Measurements from ENCODE around the gene KCNQ5. TPM values are rescaled to one million over a fixed set of nuclear protein-coding genes. Genes with fewer than 3 reads are reported as not detected.

Gene KCNQ5
- total RNA-seq, 1 experiment from 2014 or later = 0.07 TPM

DNA sequence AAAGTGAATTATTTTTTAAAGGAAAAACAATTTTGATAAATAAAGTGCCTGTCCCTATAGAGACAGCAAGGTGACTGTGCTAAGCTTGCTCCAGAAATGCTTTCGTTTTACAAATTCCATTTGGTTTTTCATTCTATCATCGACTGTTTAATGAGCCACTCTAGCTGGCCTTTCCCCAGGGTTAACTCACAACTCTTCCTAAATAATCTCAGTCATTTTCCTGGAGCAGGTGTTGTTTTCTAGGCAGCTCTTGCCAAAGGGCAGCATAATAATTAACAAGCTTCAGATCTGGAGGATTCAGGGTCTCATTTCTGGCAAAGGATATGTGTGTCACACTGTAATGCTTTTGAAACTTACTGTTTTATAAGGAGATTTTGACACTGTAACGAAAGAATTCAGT lies 419.2 kb downstream of the KCNQ5 start:
- Mint-ChIP-seq H3K36me3 (ENCODE audit: insufficient read depth in 1 of 3, low read depth in 3 of 3) (0 out of 7 replicates have a peak, but pooled peaks cover 0 to 6% (median 0%) of the 10 kb centered on the region in 3 experiments), H3K27ac (no peak overlapping the region), H3K4me3 (no peak overlapping the region), H3K9me3 (peaks cover 0 to 8% of the 10 kb centered on the region in 2 experiments; a peak in 1 of 5 replicates), H3K27me3 (ENCODE audit: low read depth) (no peaks in the 10 kb centered on the region), H3K4me1 (no peaks in the 10 kb centered on the region)
- Histone ChIP-seq H3K4me2 (ENCODE audit: insufficient read depth, insufficient read length, low read length) (no peak overlapping the region), H3K14ac (ENCODE audit: insufficient read depth, low read length) (no peak overlapping the region), H3K23me2 (ENCODE audit: insufficient read length, low read depth, low read length, poor library complexity, severe bottlenecking) (no peaks in the 10 kb centered on the region), H2BK12ac (ENCODE audit: insufficient read length, low read depth, low read length) (no peak overlapping the region), H2AFZ (ENCODE audit: low read length) (no peak overlapping the region), H3K9ac (ENCODE audit: extremely low read depth, insufficient read length, low read length) (no peak overlapping the region), H2BK15ac (ENCODE audit: low read depth, low read length) (no peak overlapping the region), H3K56ac (ENCODE audit: insufficient read length, low read depth, low read length) (no peak overlapping the region), H3K18ac (ENCODE audit: insufficient read length, low read depth, low read length) (no peak overlapping the region), H3K27me3 (ENCODE audit: insufficient read depth, low read length) (no peaks in the 10 kb centered on the region), H3K4me1 (ENCODE audit: insufficient read depth, low read length) (no peaks in the 10 kb centered on the region), H2BK120ac (ENCODE audit: low read depth, low read length, poor library complexity, severe bottlenecking) (no peak overlapping the region), H2AK5ac (ENCODE audit: insufficient read length, low read length) (no peak overlapping the region), H4K8ac (replicated peaks; ENCODE audit: insufficient read length, low read depth, low read length) (no peak overlapping the region), H3T11ph (ENCODE audit: low read length) (no peak overlapping the region), H4K5ac (ENCODE audit: insufficient read length, low read depth, low read length) (no peak overlapping the region), H3K9me3 (ENCODE audit: control insufficient read depth, low read depth, low read length) (no peaks in the 10 kb centered on the region), H4K20me1 (ENCODE audit: control insufficient read depth, insufficient read depth, insufficient read length) (no peaks in the 10 kb centered on the region), H3K23ac (ENCODE audit: insufficient read length, low read depth, low read length) (no peak overlapping the region), H4K91ac (ENCODE audit: insufficient read length, low read depth, low read length) (no peak overlapping the region), H3K4ac (ENCODE audit: low read depth, low read length) (no peak overlapping the region), H3K27ac (ENCODE audit: insufficient read length, low read depth, low read length) (no peak overlapping the region), H3K79me2 (ENCODE audit: insufficient read depth, low read length) (no peaks in the 10 kb centered on the region), H2BK20ac (ENCODE audit: low read depth, low read length, poor library complexity, severe bottlenecking) (no peak overlapping the region), H3K79me1 (ENCODE audit: insufficient read depth, low read depth, low read length, poor library complexity, severe bottlenecking) (no peaks in the 10 kb centered on the region), H2BK5ac (ENCODE audit: insufficient read length, low read length) (no peak overlapping the region)
- no CpG with 5 or more reads among the region's 3 CpGs for WGBS (ENCODE audit: extremely low coverage, insufficient read length, low lambda C conversion rate)
- TF ChIP-seq, protein P1, sequence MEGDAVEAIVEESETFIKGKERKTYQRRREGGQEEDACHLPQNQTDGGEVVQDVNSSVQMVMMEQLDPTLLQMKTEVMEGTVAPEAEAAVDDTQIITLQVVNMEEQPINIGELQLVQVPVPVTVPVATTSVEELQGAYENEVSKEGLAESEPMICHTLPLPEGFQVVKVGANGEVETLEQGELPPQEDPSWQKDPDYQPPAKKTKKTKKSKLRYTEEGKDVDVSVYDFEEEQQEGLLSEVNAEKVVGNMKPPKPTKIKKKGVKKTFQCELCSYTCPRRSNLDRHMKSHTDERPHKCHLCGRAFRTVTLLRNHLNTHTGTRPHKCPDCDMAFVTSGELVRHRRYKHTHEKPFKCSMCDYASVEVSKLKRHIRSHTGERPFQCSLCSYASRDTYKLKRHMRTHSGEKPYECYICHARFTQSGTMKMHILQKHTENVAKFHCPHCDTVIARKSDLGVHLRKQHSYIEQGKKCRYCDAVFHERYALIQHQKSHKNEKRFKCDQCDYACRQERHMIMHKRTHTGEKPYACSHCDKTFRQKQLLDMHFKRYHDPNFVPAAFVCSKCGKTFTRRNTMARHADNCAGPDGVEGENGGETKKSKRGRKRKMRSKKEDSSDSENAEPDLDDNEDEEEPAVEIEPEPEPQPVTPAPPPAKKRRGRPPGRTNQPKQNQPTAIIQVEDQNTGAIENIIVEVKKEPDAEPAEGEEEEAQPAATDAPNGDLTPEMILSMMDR (conservative IDR thresholded peaks at IDR 0.05) = no peak
- no peak for DNase-seq

Data from H9 (cell line).